Brain microvascular endothelial cell (primary cell): ENCODE data around the gene TMEM9B.

Experiments
- DNase-seq: peaks from one replicate; pipeline ENCODE4 v3.0.0-alpha.2; 2020
- H3K27ac ChIP-seq: fragments of 250-450 bp; sonication (Bioruptor Pico); 2 replicates; pipeline ENCODE4 v1.5.1; 2020; ENCODE audit warnings: mild to moderate bottlenecking, moderate library complexity
- H3K27me3 ChIP-seq: fragments of 250-450 bp; sonication (Bioruptor Pico); replicated peaks from 2 replicates; pipeline ENCODE4 v1.5.1; 2020; ENCODE audit warnings: mild to moderate bottlenecking
- H3K36me3 ChIP-seq: fragments of 250-450 bp; sonication (Bioruptor Pico); replicated peaks from 2 replicates; pipeline ENCODE4 v1.5.1; 2020; ENCODE audit warnings: mild to moderate bottlenecking
- H3K4me3 ChIP-seq: 2 replicates; pipeline ENCODE4 v1.5.1; 2011; ENCODE audit warnings: low read depth, mild to moderate bottlenecking, control low read depth, low read length, moderate library complexity
- CTCF ChIP-seq: IDR thresholded peaks from 2 replicates; pipeline ENCODE4 v1.5.1; 2011; ENCODE audit warnings: low read depth, mild to moderate bottlenecking, moderate library complexity, low read length, control low read depth, inconsistent platforms; ENCODE audit errors: missing control alignments
- in situ Hi-C: cut with HindIII; loops from 2 replicates; pipeline ENCODE4 v1.10.0; 2017; ENCODE audit warnings: low sequenced_read_pairs, low pct_ligation_motif_present

TMEM9B gene

DNA sequence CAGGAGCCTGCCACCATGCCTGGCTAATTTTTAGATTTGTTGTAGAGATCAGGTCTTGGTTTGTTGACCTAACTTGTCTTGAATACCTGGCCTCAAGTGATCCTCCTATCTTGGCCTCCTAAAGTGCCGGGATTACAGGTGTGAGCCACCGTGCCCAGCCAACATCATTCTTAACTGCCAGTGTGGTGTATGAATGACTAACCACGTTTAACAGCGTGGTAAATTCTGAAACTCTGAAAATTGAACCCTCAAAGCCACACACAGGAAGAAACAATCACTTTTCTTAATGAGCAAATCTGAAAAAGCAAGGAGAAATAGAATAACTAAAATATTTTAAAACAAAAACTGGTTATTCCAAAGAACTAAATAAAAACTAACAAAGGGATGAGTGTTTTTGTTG is 7.4 kb downstream of the TMEM9B start:
- TF ChIP-seq CTCF = no peak
- in situ Hi-C loops = no loop called here
- peaks cover 8% of the 10 kb centered on the region for H3K36me3 ChIP-seq
- no peak overlapping the region for H3K4me3 ChIP-seq
- DNase-seq = no peak
- H3K27me3 ChIP-seq = no peaks in the 10 kb centered on the region
- H3K27ac ChIP-seq = no peak overlapping the region

DNA sequence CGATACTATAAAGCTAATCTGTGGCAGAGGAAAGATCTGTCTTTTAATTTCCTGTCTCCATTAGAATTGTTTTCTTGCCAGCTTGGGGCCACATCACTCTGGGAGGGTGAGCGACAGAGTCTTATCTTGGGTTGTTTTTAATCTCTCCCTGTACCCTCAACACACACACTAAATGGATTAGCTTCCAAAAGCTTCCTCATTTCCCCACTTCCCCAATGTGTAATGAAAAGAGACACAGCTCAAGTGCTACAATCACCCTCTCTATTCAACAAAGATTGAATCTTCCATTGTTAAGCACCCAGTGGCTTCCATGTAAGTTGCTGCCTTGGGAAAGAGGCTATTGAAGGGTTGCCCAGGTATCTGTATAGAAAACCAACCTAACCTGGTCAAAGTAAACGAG is 15.4 kb downstream of the TMEM9B start:
- TF ChIP-seq CTCF = no peak
- H3K27me3 ChIP-seq = no peaks in the 10 kb centered on the region
- peaks cover 16% of the 10 kb centered on the region for H3K36me3 ChIP-seq
- in situ Hi-C loops = no loop called here
- no peak overlapping the region for H3K27ac ChIP-seq
- H3K4me3 ChIP-seq = no peak overlapping the region
- no peak for DNase-seq

DNA sequence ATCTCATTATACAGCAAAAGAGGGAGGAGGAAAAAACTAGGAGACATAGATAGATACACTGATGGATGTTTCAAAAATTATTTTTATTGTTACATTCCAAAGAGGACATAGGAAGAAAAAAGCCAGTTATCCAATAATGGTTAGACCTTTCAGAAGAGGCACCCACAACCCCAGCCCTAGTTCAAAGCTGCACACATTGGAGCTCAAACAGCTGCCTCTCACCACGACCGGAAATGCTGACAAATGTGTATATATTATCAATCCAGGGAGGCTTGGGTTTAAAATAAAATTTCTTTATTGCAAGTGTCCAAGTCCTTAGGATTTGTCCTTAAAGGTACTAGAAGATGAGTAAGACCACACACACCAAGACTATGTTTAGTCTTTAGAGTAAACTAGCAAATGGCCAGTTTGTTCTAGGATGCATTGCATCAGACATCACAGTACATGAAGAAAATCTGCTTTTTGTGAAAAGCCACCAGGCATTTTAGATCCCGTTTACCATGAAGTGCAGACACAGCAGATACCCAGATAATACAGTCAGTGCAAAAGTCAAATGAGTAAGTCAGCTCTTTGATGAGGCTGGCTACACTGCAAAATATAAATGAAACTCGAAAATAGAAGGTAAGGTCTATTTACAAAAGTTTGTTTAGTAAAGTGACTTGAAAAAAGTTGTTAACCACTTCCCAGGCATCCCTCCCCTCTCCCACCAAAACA is 16.9 kb downstream of the TMEM9B start:
- in situ Hi-C loops = no loop called here
- H3K36me3 ChIP-seq = peaks cover 10% of the 10 kb centered on the region

DNA sequence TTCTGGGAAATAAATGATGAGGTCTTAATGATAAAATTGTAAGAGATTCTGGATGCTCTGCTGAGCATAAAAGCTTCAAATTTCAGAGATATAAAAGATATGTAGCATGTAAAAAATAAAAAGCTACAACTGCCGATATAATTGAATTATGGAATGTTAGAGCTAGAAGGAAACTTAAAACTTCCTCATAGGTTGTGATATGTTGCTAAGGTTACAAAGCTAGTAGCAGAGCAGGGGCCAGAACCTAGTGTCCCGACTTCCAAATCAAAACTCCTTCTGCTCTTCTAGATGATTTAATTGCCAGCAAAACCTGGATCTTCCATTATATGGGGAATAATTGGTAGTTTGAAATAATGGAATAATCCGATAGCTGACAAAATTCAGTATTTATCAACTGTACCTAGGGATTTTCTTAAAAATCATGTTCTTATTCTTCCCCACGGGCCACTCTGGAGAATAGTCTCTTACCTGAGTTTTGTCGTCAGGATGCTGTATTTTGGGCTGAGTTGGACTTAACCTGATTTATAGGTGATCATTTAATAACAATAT is 21.6 kb downstream of the TMEM9B start, which contains the start of gene ASCL3:
Gene ASCL3, minus strand, starts transcription at position 499 of the 549 bp plus-strand sequence. CDS start 4,855 bp downstream, outside the sequence.
- no peak for DNase-seq
- H3K4me3 ChIP-seq = no peak within 1 kb of the TSS
- in situ Hi-C loops = no loop called here
- peaks cover 2% of the 10 kb centered on the region for H3K36me3 ChIP-seq
- no peak for TF ChIP-seq CTCF
- no peak within 1 kb of the TSS for H3K27ac ChIP-seq
- no peaks in the 10 kb centered on the region for H3K27me3 ChIP-seq

More for the DNA sequence above, 16.9 kb downstream of the TMEM9B start:
- Histone ChIP-seq H3K27ac (no peak overlapping the region), H3K4me3 (no peak overlapping the region), H3K27me3 (no peaks in the 10 kb centered on the region)
- no peak for TF ChIP-seq CTCF
- no peak for DNase-seq

GRCh38 chr11:8941341-8942103 is 22.7 kb downstream of the TMEM9B start:
- TF ChIP-seq CTCF = no peak
- DNase-seq = no peak
- no peaks in the 10 kb centered on the region for H3K36me3 ChIP-seq
- no peak overlapping the region for H3K4me3 ChIP-seq
- H3K27me3 ChIP-seq = no peaks in the 10 kb centered on the region
- in situ Hi-C loops = no loop called here
- no peak overlapping the region for H3K27ac ChIP-seq
